Jurkat, Clone E6-1 (cell line): ENCODE results near the gene SPP2. TPM values are rescaled to one million over a fixed set of nuclear protein-coding genes. Genes with fewer than 3 reads are reported as not detected.

Experiments used
- DNase-seq: peaks from one replicate; pipeline ENCODE4 v3.0.0-alpha.2; 2011; ENCODE audit warnings: low read depth, low spot score
- H3K4me3 ChIP-seq: 2 replicates; pipeline ENCODE4 v1.5.1; 2011; ENCODE audit warnings: mild to moderate bottlenecking, low read length, control low read depth, moderate library complexity
- polyA plus RNA-seq: library from polyadenylated mRNA; unstranded; fragments of >200 nt; gene quantifications from one replicate; pipeline ENCODE4 v1.2.1, GENCODE V29; 2012; ENCODE audit warnings: missing spikeins; ENCODE audit not compliant: insufficient read length, insufficient read depth

Gene SPP2, protein sequence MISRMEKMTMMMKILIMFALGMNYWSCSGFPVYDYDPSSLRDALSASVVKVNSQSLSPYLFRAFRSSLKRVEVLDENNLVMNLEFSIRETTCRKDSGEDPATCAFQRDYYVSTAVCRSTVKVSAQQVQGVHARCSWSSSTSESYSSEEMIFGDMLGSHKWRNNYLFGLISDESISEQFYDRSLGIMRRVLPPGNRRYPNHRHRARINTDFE
- polyA plus RNA-seq, result not detected

- no peak for DNase-seq
- H3K4me3 ChIP-seq, result no peak within 1 kb of the TSS
Observed at GRCh38 chr2:234050455-234051135, at the start of gene SPP2. Gene SPP2, plus strand, starts transcription at chr2:234050702. Its CDS starts 85 bp downstream, at chr2:234050787.

DNA sequence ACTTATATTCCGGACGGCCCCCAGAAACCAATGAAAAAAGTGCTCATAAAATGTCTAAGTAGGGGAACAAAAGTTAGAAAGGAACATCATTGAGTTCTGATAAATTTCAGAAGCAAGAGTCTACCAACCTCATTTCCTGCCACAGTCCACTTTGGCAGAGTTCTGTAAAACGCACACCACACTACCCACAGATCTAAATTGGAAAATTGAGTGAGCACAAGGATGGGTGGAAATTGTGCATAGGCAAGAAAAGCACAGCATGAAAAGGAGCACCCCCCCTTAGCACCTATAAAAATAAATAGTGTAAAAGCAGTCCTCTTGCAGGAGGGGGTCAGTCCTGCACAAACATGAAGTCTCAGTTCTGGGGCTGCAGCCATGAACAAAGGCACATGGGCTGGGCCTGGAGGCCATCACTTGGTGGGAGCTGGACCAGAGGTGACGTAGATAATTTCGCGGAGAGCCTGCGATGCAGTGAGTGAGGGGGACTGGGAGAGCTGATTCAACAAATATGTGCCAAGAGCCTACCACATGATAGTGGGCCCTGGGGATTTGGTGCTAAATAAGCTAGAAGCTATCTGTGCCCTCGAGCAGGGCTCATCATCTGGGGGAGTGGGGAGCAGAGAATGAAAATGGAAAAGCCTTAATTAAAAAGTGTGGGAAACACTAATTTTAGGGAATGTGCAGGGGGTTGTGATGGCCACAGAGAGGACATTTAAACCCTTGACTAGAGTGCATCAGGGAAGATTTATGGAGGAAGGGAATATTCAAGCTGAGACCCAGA, 48.9 kb upstream of the SPP2 start:
- H3K4me3 ChIP-seq, result no peak overlapping the region
- peak; percentile 20 for DNase-seq

DNA sequence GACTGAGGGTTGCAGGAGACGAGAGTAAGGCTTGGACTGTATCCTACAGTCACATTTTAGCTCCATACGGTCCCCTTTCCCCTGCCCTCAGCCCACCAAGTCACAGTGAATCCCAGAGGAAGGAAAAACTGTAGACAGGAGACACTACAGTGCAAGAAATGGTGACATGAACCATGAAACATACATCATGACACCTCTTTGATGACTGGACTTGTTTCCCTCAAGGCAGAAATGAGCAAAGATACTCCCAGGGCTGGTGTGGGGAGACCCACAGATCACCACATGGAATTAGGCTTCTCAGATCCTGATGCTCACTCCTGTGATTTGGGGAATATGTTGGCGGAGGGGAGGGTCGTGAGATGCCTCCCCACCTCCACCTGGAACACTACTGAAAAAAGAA, 48.2 kb upstream of the SPP2 start:
- DNase-seq, result no peak
- no peak overlapping the region for H3K4me3 ChIP-seq

GRCh38 chr2:234003972-234004617, 46.4 kb upstream of the SPP2 start:
- no peak for DNase-seq
- no peak overlapping the region for H3K4me3 ChIP-seq

DNA sequence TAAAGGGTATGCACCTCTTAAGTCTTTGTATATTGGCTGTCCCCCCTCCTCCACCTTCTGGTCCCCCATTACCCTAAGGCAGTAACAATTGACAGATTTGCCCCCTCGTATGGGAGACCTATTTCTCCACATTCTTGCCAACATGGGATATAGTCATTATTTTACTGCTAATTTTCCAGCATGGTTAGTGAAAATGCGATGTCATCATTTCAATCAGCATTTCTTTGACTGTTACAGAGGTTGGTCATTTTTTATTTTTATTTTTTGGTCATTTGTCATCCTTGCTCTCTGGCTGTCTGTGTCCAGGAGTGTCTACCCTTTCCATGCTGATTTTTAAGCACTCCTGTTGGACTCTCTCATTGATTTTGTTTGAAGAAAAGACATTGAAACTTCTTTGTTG, 45.4 kb upstream of the SPP2 start:
- no peak for DNase-seq
- no peak overlapping the region for H3K4me3 ChIP-seq

DNA sequence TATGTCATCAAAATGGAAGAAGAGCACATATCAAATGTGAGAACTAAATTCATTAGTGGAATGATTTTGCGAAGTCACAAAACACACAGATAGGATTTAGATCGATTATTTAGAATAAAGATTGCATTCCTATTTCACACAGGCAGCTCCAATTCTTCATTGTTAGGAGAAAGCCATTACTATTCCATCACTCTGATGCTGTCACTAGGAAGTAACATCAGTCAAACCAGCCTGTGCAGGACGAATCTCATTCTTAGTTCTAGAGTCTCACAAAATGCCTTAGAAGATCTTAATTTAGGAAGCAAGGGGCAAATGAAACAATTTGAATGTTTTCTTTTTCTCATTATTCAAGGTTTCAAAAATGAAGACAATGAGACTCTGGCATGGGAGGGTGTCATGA, 44.0 kb upstream of the SPP2 start:
- DNase-seq, result no peak
- no peak overlapping the region for H3K4me3 ChIP-seq

- no peak for DNase-seq
- H3K4me3 ChIP-seq, result no peak overlapping the region
Observed at GRCh38 chr2:234014427-234014826, 36.1 kb upstream of the SPP2 start.

GRCh38 chr2:234015861-234016260, 34.6 kb upstream of the SPP2 start:
- H3K4me3 ChIP-seq, result no peak overlapping the region
- no peak for DNase-seq

DNA sequence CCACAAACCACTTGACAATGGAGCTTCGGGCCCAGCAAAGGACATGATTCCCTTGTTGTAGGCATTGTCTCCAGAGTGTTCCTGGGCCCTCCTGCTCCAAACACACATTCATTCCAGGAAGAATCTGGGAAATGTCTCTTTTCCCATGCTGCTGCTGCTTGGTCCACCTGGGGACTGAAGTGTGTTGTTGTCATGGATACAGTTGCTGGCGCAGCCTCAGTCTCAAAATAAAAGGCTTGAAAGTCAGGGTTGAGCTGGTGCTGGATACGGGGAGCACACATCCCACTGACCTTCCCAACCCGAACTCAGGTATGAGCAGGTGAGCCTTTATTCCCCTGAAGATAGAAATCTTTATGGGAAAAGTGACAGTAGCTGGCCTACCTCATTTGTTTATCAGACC, 30.6 kb upstream of the SPP2 start:
- no peak for DNase-seq
- H3K4me3 ChIP-seq, result no peak overlapping the region

GRCh38 chr2:234020332-234020731, 30.2 kb upstream of the SPP2 start:
- DNase-seq, result no peak
- no peak overlapping the region for H3K4me3 ChIP-seq

- DNase-seq, result no peak
Observed at GRCh38 chr2:234022424-234022823, 28.1 kb upstream of the SPP2 start.

DNA sequence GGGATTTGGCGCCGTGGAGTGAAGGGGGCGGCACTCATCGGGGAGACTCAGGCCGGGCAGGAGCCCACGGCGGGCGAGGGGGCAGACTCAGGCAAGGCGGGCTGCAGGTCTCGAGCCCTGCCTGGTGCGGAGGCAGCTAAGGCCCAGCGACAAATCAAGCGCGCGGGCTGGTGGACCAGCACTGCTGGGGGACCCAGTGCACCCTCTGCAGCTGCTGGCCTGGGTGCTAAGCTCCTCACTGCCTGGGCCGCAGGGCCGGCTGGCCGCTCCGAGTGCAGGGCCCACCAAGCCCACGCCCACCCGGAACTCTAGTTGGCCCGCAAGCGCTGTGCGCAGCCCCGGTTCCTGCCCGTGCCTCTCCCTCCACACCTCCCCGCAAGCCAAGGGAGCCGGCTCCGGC, 26.2 kb upstream of the SPP2 start:
- no peak for DNase-seq
- no peak overlapping the region for H3K4me3 ChIP-seq

More at GRCh38 chr2:234022424-234022823, 28.1 kb upstream of the SPP2 start:
- H3K4me3 ChIP-seq, result no peak overlapping the region

DNA sequence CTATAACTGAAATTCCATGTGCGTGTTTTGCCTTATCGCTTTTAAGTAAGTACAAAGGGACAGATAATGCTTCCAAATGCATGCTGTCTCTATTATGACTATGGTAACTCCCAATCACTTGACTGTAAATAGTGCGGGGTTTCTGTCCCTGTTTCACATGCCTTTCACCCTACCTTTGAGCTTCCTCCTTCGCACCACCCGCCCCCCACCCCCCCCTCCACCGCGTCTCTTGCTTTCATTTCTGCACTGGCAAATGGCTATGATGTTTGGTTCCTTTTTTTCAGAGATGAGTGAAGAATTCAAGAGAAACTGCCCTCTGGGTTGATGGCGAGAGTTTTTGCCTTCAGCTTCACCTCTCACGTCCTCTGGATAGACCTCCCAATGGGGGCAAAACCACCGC, 25.0 kb upstream of the SPP2 start:
- DNase-seq, result no peak
- H3K4me3 ChIP-seq, result no peak overlapping the region

DNA sequence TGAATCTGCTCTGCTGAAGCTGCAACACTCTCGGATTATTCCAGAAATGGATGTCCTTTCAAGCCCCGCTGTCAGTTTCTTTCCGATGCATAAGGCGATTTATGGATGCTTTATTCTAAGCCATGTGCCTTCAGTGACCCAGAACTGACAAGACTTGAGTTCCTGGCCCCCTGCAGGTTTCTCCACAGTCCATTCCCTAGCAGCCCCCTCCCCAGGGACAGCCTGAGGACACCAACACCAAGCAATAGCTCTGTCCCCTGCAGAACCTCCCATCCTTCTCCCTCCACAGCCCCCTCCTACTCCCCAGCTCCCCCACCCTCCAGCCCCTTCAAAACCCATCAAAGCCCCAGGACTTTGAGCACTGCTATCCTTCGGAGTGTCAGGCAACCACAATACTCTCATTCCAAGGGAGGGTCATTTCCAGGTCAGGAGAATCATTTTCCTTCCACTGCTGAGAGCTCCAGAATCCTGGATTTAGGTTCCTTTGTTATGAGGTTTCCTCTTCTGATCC, 24.6 kb upstream of the SPP2 start:
- DNase-seq, result no peak
- H3K4me3 ChIP-seq, result no peak overlapping the region

- DNase-seq, result no peak
- no peak overlapping the region for H3K4me3 ChIP-seq
Observed at GRCh38 chr2:234026693-234027254, 23.7 kb upstream of the SPP2 start.

DNA sequence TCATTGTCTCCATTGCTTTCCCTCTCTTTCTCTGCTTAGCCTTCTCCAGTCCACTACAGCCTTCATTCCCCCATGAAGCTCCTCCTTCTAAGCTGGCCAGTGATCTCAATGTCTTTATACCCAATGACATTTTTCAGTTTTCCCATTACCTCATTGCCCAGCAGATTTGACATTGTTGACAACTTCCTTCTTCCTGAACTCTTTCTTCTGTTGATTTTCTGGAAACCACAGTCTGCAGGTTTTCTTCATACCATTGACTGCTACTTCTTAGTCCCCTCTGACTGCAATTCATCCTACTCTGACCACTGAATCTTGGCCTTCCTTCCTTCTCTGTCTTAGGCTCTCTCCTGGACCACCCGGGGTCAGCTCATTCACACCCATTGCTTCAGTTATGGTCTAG, 22.9 kb upstream of the SPP2 start:
- H3K4me3 ChIP-seq, result no peak overlapping the region
- no peak for DNase-seq

DNA sequence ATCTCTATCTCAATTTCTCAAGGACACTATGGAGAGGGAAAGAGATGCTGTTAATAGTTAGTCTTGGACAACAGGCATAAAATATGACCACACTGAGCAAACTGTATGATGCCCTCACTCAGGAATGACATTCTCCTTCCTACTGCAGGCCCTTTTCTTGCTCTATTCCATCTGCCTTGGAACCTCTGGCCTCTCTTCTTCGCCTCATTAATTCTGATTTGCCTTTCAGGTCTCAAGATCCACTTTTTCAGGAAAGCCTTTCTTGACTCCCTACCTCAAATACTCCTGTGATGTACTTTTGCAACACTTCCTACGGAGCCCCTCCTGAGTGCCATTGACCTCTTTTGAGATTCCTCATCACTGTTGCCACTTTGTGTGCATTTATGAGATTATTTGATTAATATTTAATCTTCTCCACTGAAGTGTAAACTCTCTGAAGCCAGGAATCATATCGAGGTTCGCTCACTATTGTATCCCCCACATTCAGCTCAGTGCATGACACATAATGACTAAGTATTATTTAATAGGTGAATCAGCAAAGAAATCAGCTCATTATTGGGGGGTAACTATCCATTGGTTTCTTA, 21.3 kb upstream of the SPP2 start:
- H3K4me3 ChIP-seq, result no peak overlapping the region
- DNase-seq, result no peak

DNA sequence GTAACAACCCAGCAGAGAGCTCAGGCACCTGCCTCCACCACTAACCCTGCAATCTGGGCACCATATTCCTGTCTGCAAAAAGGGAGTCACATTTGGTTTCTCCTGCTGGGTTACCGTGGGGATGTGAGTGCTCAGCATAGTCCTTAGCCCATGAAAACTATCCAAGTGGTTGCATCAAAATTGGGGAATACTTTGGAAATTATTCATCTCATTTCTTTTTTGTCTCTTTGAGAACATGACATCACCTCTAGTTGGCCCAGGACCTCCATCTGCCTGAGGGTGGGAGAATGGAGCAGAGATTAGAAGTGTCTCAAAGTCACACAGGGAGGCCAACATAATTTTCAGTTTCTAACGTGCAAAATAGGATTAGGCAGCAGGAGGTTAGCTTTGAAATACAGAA, 19.3 kb upstream of the SPP2 start:
- no peak for DNase-seq
- no peak overlapping the region for H3K4me3 ChIP-seq

DNA sequence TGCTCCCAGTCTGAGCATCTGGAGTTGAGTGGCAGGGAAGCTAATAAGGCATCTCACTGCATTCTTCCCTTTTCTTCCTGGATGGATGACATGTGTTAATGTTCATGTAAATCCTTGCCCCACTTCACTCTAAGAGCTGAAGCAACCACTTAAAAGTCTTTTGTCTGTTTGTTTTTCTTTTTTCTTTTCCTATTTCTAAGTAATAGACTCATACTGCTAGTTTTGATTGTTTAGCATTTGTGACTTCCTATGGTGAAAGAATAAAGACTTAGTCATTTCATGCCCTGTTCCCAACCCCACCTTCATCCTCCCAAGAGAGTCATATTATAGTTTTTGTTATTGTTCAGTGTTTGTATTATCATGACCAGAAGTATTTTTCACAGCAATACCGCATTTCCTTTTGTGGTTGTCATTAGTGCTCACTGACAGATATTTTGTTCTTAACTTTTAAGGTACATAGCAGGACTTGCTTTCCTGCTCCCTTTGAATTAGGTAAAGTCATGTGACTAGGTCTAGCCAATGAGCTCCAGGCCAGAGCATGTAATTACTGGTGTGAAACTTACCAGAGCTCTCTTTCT, 18.1 kb upstream of the SPP2 start:
- no peak for DNase-seq

More for the DNA sequence above, 18.1 kb upstream of the SPP2 start:
- H3K4me3 ChIP-seq, result no peak overlapping the region
